ENCODE data around the gene LGR4.
"Not testable (repeated sequence)": the region's sequence is repeated elsewhere in the genome, so short reads cannot be mapped to it uniquely, and the experiment has no call there.

The LGR4 gene

DNA sequence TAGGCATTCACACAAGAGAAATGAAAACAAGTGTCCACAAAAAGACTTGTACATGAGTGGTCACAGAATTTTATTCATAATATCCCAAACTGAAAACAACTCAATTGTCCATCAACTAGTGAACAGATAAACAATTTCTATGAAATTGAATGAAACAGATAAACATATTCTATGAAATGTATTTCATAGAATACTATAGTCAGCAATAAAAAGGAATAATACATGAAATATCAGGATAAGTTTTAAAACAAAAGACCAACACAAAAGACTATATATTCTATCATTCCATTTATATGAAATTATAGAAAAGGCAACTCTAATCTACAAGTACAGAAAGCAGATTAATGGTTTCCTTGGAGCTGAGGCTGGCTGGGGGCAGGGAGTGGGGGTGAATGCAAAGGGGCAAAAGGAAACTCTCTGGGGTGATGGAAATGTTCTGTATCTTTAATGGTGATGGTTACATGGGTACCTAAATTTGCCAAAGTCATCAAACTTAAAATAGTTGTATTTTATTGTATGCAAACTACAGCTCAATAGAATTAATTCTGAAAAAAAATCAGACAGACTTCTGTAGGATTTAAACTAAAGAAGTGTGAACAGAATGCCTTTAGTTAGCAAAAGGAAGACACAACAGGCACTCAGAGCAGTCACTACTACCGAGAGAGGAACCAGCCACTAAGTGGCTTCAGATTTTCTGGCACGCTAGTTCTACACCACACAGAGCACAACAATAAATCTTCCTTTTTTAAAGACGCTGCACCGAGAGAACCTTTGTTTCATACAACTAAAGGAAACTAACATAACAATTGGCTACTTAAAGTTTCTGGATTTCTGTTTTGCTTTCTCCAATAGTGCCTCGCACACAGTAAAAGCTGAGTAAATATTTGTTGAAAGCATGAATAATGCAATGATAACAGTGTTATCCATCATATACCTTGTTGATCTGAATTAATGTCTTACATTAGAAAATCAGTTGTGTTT lies 124.9 kb downstream of the LGR4 start:
- DNase-seq (ENCODE audit: low read depth): no peak

DNA sequence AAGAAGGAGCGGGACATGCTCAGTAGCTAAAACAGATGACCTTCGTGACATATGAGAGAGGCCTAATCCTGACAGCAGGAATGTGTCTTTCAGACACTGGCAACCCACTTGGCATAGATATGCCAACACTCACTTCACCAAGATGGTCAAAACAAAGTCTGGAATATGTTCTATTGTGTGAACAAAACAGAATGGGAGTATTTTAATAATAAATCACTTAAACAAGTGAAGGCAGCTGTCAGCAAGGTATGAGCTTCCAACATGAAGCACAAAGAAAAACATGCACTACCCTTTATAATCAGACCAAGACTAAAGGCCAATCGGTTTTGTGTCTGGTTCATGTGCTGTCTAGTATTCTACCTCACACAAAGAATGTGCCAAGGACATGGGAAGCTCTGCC lies 132.6 kb downstream of the LGR4 start:
- DNase-seq (ENCODE audit: low read depth): no peak

DNA sequence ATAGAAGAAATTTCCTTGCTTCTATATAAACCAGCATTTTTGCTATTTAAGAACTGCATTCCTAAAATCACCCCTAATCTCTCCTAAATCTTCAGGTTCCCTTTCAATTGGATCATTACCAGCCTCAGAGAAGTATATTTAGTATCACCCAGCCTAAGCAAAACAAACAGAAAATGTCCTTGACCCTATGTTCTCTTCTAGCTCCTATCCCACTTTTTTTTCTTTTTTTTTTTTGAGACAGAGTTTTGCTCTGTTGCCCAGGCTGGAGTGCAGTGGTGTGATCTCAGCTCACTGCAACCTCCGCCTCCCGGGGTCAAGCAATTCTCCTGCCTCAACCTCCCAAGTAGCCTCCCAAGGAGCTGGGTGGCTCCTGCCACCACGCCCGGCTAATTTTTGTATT lies 137.8 kb downstream of the LGR4 start:
- not testable (repeated sequence) for DNase-seq (ENCODE audit: low read depth)

DNA sequence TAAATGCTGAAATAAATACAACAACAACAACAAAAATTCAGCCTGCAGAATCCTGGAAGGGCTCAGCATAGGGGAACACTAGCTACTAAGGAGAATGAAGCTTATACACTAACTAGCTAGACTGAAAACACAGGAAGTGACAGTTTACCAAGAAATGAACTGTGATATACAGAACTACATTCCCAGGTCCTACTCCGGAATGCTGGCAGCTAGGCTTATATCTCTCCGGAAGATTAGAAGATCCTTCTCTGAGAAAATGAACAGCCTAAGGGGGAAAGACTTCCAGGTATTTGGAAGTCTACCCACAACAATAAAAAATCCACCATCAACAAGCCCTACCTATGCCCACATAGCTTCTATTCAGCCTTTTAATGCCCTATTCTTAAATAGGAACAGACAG lies 140.6 kb downstream of the LGR4 start:
- no peak for DNase-seq (ENCODE audit: low read depth)

- DNase-seq (ENCODE audit: low read depth): no peak
Observed at GRCh38 chr11:27330633-27331270, 141.8 kb downstream of the LGR4 start.

DNA sequence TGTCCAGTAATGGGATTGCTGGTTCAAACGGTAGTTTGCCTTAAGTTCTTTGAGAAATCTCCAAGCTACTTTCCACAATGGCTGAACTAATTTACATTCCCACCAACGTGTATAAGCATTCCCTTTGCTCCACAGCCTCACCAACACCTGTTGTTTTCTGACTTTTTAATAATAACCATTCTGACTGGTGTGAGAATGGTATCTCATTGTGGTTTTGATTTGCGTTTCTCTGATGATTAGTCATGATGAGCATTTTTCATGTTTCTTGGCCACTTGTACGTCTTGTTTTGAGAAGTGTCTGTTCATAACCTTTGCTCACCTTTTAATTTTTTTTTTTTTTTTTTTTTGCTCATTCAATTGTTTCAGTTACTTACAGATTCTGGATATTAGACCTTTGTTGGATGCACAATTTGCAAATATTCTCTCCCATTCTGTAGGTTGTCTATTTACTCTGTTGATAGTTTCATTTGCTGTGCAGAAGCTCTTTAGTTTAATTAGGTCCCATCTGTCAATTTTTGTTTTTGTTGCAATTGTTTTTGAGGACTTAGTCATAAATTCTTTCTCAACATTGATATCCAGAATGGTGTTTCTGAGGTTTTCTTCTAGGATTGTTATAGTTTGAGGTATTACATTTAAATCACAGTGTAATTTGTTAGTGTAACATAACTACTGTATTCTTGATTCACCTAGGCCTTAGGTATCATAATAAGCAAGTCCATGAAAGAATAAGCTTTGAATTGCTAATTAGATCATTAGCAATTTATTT lies 142.5 kb downstream of the LGR4 start:
- DNase-seq (ENCODE audit: low read depth): no peak

DNA sequence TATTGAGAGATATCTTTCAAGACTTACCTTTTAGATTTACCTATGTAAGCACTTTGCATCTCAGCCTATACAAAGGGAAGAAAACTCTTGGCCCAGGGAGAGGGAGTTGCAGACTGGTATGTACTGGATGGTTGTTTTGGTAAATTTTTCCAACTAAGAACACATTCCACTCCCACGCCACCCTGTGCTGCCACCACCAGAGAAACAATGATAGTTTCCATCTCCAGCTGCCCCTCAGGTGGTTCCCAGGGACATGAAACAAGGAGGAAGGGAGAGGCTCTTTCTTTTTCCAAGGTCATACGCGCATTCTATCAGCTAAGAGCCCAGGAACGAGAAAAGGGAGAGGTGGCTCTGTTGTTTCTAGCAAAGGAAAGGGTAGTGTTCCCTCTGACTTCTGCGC lies 144.0 kb downstream of the LGR4 start:
- no peak for DNase-seq (ENCODE audit: low read depth)

GRCh38 chr11:27327064-27327463 lies 145.5 kb downstream of the LGR4 start:
- DNase-seq (ENCODE audit: low read depth): not testable (repeated sequence)

GRCh38 chr11:27322196-27322595 lies 150.4 kb downstream of the LGR4 start:
- DNase-seq (ENCODE audit: low read depth): not testable (repeated sequence)

GRCh38 chr11:27321340-27321739 lies 151.2 kb downstream of the LGR4 start:
- not testable (repeated sequence) for DNase-seq (ENCODE audit: low read depth)

DNA sequence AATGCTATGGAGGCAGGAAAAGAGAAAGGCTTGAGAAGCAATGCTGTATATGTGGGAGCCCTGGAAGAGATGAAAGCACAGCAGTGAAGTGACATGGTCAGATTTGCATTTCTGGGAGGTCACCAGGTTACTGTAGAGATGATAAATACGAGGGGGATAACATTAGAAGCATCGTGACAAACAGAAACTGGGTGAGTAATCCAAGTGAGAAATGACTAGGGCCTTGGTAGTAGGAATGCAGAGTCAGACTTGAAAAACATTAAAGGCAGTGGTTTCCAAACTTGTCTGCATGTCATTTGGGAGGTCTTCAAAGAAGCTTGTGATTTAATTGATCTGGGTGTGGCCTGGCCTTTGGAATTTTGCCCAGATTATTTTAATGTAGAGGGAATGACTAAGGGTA lies 153.5 kb downstream of the LGR4 start:
- DNase-seq (ENCODE audit: low read depth): no peak

DNA sequence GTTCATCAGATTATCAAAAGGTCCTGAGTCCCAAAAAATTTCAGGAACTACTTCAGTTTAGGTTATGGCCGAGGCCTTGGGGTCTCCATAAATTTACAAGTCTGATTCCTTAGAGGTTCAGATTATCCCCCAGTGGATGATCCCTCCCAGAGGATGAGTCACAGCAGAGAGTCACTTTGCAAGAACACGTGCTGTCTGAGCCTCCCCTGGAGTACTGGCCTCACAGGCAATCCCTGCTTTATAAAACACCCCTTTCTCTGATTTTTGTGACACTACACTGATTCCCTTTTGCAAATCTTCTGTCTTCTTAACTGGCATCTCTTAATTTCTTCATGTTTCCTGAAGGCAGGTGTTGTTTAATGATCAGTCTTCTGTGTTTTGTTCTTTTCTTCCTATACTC lies 154.8 kb downstream of the LGR4 start:
- DNase-seq (ENCODE audit: low read depth): no peak

Data from HS-27A (cell line).